Liver (tissue), 3 donors: Measurements from ENCODE around the gene ZNF512.

ENCODE experiments used
- GABPA ChIP-seq, 2 donors: IDR thresholded peaks in 1 of 2; conservative IDR thresholded peaks in 1 of 2; 2 replicates each; pipeline ENCODE4 v1.6.1; 2016; ENCODE audit warnings: antibody characterized with exemption in 2 of 2, mild to moderate bottlenecking in 1 of 2, moderate library complexity in 1 of 2
- TF ChIP-seq, protein P1 (sequence below): fragments of 150-350 bp; IDR thresholded peaks from 2 replicates; pipeline ENCODE4 v1.5.1; 2017; ENCODE audit warnings: improper control_type of control experiment, low read depth, low read length; ENCODE audit not compliant: missing input control
- TF ChIP-seq, protein P2 (sequence below): IDR thresholded peaks from 2 replicates; pipeline ENCODE4 v1.6.1; 2016; ENCODE audit warnings: antibody characterized with exemption
- donor health status: healthy.
- donor health status: healthy.

DNA sequence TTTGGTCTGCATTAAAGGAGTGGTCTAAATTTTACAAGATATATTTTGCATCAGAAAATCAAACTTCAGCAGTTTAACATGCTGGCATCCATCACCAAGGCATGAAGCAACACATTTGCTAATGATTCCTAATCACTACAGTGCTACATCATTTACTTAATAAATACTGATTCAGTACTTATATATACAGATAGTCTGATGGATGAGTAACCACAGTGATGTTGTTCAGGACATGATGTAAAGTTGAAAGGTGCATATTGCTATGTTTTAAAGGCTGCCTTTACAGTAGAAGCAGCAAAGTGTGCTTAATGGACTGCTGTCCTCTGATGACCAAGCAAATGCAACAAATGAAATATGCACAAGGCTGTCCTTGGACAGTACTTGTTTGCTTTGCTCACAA is 69.5 kb downstream of the ZNF512 start:
- TF ChIP-seq, protein P1, sequence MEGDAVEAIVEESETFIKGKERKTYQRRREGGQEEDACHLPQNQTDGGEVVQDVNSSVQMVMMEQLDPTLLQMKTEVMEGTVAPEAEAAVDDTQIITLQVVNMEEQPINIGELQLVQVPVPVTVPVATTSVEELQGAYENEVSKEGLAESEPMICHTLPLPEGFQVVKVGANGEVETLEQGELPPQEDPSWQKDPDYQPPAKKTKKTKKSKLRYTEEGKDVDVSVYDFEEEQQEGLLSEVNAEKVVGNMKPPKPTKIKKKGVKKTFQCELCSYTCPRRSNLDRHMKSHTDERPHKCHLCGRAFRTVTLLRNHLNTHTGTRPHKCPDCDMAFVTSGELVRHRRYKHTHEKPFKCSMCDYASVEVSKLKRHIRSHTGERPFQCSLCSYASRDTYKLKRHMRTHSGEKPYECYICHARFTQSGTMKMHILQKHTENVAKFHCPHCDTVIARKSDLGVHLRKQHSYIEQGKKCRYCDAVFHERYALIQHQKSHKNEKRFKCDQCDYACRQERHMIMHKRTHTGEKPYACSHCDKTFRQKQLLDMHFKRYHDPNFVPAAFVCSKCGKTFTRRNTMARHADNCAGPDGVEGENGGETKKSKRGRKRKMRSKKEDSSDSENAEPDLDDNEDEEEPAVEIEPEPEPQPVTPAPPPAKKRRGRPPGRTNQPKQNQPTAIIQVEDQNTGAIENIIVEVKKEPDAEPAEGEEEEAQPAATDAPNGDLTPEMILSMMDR = no peak
- TF ChIP-seq, protein P2, sequence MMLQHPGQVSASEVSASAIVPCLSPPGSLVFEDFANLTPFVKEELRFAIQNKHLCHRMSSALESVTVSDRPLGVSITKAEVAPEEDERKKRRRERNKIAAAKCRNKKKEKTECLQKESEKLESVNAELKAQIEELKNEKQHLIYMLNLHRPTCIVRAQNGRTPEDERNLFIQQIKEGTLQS = no peak
- no peak for TF ChIP-seq GABPA (IDR thresholded peaks at IDR 0.05 in 1 of 2, conservative IDR thresholded peaks at IDR 0.05 in 1 of 2)
